Mucosa of stomach (tissue), 1 donor: ENCODE data around the gene KRTAP5-3.

ENCODE experiments used
- H3K27me3 ChIP-seq: one replicate; pipeline ENCODE4 v1.7.0; 2013; ENCODE audit warnings: mild to moderate bottlenecking, low read length; ENCODE audit not compliant: control insufficient read depth, insufficient read depth
- H3K36me3 ChIP-seq: one replicate; pipeline ENCODE4 v1.7.0; 2013; ENCODE audit warnings: low read length; ENCODE audit not compliant: control insufficient read depth, insufficient read depth
- H3K4me1 ChIP-seq: one replicate; pipeline ENCODE4 v1.7.0; 2013; ENCODE audit warnings: mild to moderate bottlenecking, low read length; ENCODE audit not compliant: control insufficient read depth, insufficient read depth
- H3K4me3 ChIP-seq: one replicate; pipeline ENCODE4 v1.7.0; 2013; ENCODE audit warnings: low read length
- H3K9ac ChIP-seq: one replicate; pipeline ENCODE4 v1.7.0; 2013; ENCODE audit warnings: mild to moderate bottlenecking, low read length, moderate library complexity
- H3K9me3 ChIP-seq: one replicate; pipeline ENCODE4 v1.7.0; 2013; ENCODE audit warnings: mild to moderate bottlenecking, low read length, moderate library complexity; ENCODE audit not compliant: control insufficient read depth
- donor health status: Pancreatic carcinoma.

KRTAP5-3 gene

DNA sequence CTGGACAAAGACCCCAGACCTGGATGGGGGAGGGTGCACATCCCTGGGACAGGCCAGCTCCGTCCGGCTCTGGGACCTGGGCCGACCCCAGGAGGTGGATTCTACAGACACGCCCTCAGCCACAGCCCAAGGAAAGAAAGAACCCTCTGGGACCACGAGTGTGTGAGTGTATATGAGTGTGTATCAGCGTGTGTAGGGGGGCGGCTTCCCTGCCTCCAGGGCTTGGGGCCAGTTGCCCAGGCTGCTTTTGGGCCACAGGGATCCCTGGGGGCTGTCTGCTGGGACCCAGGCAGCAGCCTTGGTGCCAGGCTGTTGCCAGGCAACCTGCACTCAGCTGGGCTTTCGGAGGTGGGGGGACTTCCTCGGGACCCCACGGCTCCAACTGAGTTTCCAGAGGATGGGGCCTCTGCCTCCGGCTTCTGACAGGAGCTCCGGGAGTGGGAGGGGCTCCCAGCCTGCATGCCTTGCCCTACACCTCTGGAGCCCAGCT is 45.1 kb downstream of the KRTAP5-3 start:
- Histone ChIP-seq H3K27me3 (no peaks in the 10 kb centered on the region), H3K36me3 (peaks cover 3% of the 10 kb centered on the region), H3K4me1 (peaks cover 50% of the 10 kb centered on the region), H3K4me3 (no peak overlapping the region), H3K9me3 (no peaks in the 10 kb centered on the region), H3K9ac (no peak overlapping the region)

DNA sequence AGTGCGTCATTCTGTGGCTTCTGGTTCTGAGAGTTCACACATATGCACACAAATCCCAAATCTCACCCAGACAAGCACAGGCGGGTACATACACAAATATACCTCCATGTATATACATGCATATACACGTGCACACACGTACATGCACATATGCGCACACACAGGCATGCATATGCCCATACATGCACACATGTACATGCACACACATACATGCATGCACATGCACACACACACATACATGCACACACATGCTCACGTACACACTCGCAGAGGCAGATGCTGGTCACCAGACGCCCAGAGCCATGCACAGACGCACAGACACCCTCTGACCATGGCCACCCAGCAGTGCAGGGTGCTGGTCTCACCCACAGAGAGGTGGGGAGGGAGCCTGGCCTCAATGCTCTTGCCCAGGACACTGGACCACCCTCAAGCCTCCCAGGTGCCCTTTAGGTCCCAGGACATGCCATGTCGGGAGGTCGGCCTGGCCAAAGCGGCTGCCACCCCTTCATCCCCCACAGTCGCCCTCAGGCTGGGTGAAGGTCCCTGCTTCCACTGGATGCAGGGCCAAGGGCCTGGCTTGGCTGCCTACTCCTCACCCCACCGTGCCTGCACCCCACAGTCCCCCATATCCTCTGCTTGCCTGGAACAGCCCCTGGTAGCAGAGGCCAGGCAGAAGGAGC is 45.7 kb downstream of the KRTAP5-3 start:
- H3K9ac ChIP-seq, result no peak overlapping the region
- H3K27me3 ChIP-seq, result no peaks in the 10 kb centered on the region
- H3K4me3 ChIP-seq, result no peak overlapping the region
- H3K36me3 ChIP-seq, result peaks cover 3% of the 10 kb centered on the region
- peaks cover 45% of the 10 kb centered on the region for H3K4me1 ChIP-seq
- H3K9me3 ChIP-seq, result no peaks in the 10 kb centered on the region

DNA sequence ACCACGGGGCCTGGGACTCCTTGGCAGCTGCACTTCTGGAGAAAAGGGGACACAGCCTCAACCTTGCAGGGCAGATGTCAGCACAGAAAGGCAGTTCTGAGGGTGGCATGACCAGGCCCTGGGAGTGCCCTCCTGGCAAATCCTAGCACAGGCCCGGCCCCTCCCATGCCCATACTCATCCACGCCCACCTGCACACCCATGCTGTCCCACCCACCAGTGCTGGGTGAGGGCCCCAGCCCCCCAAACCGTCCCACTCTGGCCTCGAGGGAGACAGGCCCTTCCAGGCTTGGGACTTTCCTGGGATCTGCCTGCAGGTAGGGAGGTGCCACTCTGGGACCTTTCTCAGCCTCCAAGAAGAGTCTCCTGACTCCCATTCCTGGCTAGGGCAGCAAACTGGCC is 46.3 kb downstream of the KRTAP5-3 start:
- Histone ChIP-seq H3K9ac (no peak overlapping the region), H3K9me3 (no peaks in the 10 kb centered on the region), H3K36me3 (peaks cover 3% of the 10 kb centered on the region), H3K27me3 (no peaks in the 10 kb centered on the region), H3K4me1 (peaks cover 38% of the 10 kb centered on the region), H3K4me3 (no peak overlapping the region)

- H3K36me3 ChIP-seq, result peaks cover 3% of the 10 kb centered on the region
- H3K9ac ChIP-seq, result no peak overlapping the region
- no peaks in the 10 kb centered on the region for H3K27me3 ChIP-seq
- H3K9me3 ChIP-seq, result no peaks in the 10 kb centered on the region
- H3K4me3 ChIP-seq, result no peak overlapping the region
- H3K4me1 ChIP-seq, result peaks cover 36% of the 10 kb centered on the region
Observed at GRCh38 chr11:1561266-1561665, 47.0 kb downstream of the KRTAP5-3 start.

- Histone ChIP-seq H3K4me1 (peaks cover 36% of the 10 kb centered on the region), H3K9me3 (no peaks in the 10 kb centered on the region), H3K9ac (no peak overlapping the region), H3K4me3 (no peak overlapping the region), H3K36me3 (peaks cover 3% of the 10 kb centered on the region), H3K27me3 (no peaks in the 10 kb centered on the region)
Observed at GRCh38 chr11:1560649-1561251, 47.5 kb downstream of the KRTAP5-3 start.

DNA sequence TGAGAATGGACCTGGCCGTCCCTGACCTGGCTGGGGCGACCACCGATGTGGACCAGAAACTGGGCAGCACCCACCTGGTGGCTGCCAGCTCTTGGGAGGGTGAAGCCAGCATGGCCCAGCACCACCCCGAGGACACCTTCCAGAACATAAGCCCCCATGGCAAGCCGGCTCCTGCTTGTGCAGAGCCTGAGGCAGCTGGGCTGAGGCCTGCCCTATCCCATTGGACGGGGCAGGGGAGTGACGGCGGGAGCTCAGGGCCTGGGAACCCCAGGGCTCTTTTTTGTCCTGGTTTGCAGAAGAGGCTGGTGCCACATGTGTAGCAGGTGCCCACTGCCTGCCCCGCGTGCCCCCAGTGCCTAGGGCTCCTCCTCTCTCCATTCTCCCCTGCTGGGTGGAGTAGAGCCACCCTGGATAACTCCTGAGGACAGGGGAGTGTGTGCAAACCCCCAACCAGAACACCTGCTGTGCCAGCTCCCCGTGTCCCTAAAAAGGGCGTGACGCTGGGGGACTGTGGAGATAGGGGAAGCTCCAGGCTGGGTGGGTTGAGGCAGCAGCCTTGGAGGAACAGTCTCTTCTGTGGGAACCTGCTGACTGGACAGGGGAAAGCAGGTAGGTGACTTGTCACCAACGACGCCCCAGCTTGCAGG is 48.1 kb downstream of the KRTAP5-3 start:
- no peaks in the 10 kb centered on the region for H3K9me3 ChIP-seq
- peaks cover 3% of the 10 kb centered on the region for H3K36me3 ChIP-seq
- peaks cover 38% of the 10 kb centered on the region for H3K4me1 ChIP-seq
- no peak overlapping the region for H3K4me3 ChIP-seq
- H3K9ac ChIP-seq, result peak overlapping the region; percentile 53
- no peaks in the 10 kb centered on the region for H3K27me3 ChIP-seq

GRCh38 chr11:1559111-1559951 is 48.9 kb downstream of the KRTAP5-3 start:
- no peaks in the 10 kb centered on the region for H3K27me3 ChIP-seq
- no peak overlapping the region for H3K4me3 ChIP-seq
- H3K4me1 ChIP-seq, result peaks cover 38% of the 10 kb centered on the region
- H3K36me3 ChIP-seq, result peaks cover 3% of the 10 kb centered on the region
- no peaks in the 10 kb centered on the region for H3K9me3 ChIP-seq
- peak overlapping the region; percentile 53 for H3K9ac ChIP-seq

- H3K27me3 ChIP-seq, result no peaks in the 10 kb centered on the region
- H3K4me1 ChIP-seq, result peaks cover 41% of the 10 kb centered on the region
- H3K36me3 ChIP-seq, result peaks cover 3% of the 10 kb centered on the region
- no peaks in the 10 kb centered on the region for H3K9me3 ChIP-seq
- H3K9ac ChIP-seq, result peak overlapping the region; percentile 47
- H3K4me3 ChIP-seq, result no peak overlapping the region
Observed at GRCh38 chr11:1558775-1559110, 49.5 kb downstream of the KRTAP5-3 start.

- peak overlapping the region; percentile 47 for H3K9ac ChIP-seq
- H3K4me1 ChIP-seq, result peaks cover 42% of the 10 kb centered on the region
- no peaks in the 10 kb centered on the region for H3K27me3 ChIP-seq
- no peaks in the 10 kb centered on the region for H3K9me3 ChIP-seq
- no peak overlapping the region for H3K4me3 ChIP-seq
- no peaks in the 10 kb centered on the region for H3K36me3 ChIP-seq
Observed at GRCh38 chr11:1557904-1558774, 50.1 kb downstream of the KRTAP5-3 start.
